ENCODE measurements around the gene KCNIP3. TPM values are rescaled to one million over a fixed set of nuclear protein-coding genes. Genes with fewer than 3 reads are reported as not detected.
"Not testable (repeated sequence)": the region's sequence is repeated elsewhere in the genome, so short reads cannot be mapped to it uniquely, and the experiment has no call there.

KCNIP3 gene
- total RNA-seq, 1 experiment from 2014 or later, result 5.5 TPM

GRCh38 chr2:95346738-95347671 is 49.9 kb downstream of the KCNIP3 start:
- DNase-seq (ENCODE audit: low read depth), result peak; percentile 41

DNA sequence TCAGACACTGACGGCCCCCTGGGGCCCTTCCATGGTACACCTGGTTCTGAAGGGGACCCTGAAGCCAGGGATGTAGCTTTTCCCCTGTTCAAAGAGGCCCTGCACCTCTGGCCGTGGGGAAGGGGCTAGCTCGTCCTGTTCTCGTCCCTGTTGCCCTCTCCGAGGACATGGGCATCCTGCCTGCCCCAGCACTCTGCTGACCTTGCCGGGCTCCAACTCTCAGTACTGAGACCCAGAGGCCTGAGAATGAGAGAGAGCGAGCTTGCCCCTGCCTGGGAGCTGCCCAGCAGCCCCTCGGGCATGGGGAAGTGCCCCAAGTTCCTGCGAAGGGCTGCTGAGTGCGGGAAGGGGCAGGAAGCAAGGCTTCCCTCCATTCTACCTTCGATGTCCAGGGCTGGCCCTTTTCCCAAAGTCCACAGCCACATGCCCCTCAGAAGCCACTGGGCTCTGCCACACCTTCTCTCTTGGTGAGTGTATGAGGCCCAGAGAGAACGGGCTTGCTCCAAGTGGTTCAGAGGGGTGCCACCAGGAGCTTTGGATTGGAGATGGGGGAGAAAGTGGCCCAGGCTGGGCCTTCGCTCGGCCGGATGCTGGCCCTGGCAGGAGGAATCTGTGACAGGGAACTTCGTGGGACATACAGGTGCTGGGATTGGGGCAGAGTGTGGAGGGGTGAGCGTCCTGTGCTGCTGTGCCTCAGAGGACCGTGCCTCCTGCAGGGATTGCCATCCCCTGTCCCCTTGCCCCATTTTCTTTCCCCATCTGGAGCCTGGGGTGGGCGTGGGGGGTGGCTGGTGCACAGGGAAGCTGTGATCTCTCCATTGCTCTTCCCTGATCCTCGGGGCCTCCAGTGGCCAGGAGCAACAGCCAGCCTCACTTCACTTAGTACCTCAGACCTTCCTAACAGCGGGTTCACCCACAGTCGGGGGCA is 50.8 kb downstream of the KCNIP3 start:
- no peak for DNase-seq (ENCODE audit: low read depth)

DNA sequence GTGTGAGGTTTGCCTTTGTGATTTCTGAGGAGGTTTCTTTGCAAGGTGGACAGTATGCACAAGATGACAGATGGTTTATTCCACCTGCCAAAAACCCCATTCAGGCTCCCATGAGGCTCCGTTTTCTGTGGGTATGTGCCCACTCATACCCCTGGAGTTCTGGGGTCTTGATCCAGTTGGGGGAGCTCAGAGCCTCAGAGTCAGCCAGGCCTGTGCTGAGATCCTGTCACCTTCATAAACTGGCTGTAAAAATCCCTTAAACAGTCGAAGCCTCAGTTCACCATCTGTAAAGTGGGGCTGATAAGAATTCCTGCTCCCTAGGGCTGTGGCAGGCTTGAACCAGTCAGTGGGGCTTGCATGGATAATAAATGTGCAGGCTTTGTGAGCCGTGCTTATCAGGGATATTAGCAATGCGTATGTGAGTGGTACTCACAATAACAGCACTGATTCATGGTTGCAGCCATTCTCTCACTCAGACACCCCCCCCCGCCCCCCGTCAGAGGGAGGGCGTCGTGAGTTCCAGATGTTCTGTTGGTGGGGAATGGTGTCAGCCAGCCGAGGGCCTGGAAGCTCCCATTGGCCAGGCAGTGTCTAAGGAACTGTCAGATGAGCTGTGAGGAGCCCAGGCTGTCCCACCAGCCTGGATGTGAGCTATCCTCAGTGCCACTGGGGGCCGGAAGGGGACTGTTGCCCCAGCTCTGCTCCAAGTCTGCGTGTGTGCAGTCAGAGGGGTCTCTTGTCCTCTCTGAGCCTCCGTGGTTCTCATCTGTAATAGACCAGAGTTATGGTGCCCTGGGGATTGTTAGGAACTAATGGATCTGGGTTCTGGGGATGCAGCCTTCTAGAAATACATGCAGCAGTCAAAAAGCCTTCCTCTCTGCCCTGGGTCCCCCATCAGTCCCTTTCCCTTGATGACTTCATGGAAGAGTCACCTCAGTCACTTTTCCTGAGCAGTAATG is 51.7 kb downstream of the KCNIP3 start:
- DNase-seq (ENCODE audit: low read depth), result peak; percentile 53

GRCh38 chr2:95349568-95350322 is 52.6 kb downstream of the KCNIP3 start:
- no peak for DNase-seq (ENCODE audit: low read depth)

GRCh38 chr2:95350368-95350767 is 53.2 kb downstream of the KCNIP3 start:
- DNase-seq (ENCODE audit: low read depth), result no peak

DNA sequence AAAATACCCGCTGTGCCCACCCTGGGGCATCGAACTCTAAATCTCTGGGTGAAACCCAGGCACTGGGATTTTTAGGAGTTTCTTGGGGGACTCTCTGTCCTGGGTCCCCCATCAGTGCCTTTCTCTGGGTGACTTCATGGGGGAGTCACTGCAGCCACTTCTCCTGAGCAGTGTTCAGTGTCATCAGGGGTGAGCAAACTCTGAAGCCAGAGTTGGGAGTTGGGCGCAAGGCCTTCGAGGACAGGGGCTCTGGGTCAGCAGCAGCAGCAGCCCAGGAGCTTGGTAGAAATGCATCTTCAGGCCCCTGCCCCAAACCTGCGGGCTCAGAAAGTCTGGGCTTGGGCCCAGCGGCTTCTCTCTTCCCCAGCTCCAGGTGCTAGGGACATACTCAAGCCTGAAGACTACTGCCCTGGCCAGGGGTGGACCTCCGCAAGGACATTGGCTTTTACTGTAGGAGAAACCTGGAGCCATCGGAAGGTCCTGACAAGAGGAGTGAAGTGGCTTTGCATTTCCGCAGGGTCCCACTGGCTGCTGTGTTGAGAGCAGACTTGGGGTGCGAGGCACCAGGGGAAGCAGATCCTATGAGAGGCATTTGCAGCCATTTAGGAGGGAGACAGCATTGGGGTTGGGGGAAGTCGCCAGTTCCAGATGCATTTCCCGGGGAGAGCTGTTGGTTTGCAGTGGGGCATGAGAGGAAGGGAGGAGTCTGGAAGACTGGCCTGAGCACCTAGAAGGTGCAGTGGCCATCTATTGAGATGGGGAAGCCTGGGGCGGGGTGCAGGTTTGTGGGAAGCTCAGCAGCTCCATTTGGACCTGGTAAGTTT is 53.8 kb downstream of the KCNIP3 start:
- DNase-seq (ENCODE audit: low read depth), result no peak

GRCh38 chr2:95351598-95351915 is 54.4 kb downstream of the KCNIP3 start:
- DNase-seq (ENCODE audit: low read depth), result no peak

DNA sequence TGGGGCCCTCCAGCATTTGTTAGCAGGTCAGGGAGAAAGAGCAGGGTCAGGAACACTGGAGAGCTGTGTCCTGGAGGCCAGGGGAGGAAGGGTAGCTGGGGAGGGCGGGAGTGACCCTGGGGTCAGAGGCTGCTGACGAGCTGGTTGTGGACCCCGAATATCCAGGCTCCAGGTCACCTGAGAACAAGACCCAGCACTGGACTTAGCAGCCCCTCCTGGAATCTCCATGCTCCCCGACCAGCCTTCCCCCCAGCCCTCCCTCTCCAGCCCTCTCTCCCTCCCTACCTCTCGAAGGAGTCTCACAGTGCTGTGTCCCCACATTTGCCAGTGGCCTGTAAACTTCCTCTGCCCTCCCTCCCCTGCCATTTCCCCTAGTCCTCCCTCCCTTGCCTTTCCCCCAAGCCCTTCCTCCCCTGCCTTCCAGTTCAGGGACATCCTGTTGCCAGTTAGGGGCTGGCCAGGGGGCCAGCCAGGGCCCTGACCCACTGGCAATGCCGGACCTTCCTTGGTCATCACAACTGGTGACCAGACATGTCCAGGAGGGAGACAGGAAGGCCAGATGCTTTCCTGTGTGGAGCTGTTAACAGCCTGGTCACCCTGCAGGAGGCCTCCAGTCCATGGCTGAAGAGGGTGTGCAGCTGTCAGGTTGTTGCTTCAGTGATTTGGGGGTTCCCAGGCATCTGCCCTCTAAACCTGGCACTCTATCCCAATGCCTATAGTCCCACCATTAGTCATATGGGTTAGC is 55.3 kb downstream of the KCNIP3 start:
- no peak for DNase-seq (ENCODE audit: low read depth)

DNA sequence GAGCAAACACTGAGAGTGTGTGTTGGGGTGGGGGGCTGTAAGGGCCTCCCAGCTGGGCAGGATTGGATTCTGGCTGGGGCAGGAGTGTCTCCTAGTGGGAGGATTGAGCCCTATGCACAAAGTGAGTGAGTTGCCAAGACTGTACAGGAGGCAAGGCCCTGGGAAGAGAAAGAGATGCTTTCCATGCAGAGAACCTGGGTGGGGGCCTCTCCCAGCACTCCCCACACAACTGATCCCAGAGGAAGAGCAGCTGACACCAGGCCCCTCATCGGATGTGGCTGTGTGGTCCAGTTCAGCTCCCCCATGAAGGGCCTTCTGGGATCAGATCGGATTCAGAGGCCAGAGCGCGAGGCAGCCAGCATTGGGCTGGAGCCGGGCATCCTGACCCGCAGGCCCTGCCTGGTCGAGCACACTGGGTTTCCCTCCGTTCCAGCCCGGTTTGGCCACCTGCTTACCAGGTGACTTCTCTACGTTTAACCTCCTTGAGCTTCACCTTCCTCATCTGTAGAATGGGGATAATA is 56.0 kb downstream of the KCNIP3 start:
- DNase-seq (ENCODE audit: low read depth), result no peak

- no peak for DNase-seq (ENCODE audit: low read depth)
These were observed 56.7 kb downstream of the KCNIP3 start for GRCh38 chr2:95353613-95354468.

GRCh38 chr2:95354469-95354901 is 57.3 kb downstream of the KCNIP3 start:
- DNase-seq (ENCODE audit: low read depth), result no peak

DNA sequence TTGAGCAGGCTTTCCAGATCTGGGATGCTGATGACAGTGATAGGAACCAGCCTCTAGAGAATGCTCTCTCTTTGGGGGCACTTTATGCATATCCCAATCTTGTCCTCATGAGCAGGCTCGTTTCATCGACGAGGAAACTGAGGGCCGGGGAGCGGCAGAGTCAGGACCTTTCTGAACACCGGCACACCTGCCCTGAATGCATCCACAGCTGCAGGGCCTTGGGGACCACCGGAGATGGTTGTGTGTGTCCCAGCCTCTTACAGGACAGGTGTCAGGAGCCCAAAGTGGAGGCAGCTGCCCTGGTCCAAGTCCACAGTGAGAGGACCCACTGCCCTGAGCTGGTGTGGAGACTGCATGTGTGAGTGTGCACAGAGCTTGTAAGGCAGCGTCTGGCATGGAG is 57.8 kb downstream of the KCNIP3 start:
- no peak for DNase-seq (ENCODE audit: low read depth)

DNA sequence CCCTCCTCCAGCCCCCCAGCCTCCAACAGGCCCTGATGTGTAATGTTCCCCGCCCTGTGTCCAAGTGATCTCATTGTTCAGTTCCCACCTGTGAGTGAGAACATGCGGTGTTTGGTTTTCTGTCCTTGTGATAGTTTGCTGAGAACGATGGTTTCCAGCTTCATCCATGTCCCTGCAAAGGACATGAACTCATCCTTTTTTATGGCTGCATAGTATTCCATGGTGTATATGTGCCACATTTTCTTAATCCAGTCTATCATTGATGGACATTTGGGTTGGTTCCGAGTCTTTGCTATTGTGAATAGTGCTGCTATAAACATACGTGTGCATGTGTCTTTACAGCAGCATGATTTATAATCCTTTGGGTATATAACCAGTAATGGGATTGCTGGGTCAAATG is 58.3 kb downstream of the KCNIP3 start:
- DNase-seq (ENCODE audit: low read depth), result not testable (repeated sequence)

GRCh38 chr2:95356821-95357700 is 59.9 kb downstream of the KCNIP3 start:
- DNase-seq (ENCODE audit: low read depth), result no peak

- no peak for DNase-seq (ENCODE audit: low read depth)
These were observed 60.7 kb downstream of the KCNIP3 start for GRCh38 chr2:95357717-95358280.

- DNase-seq (ENCODE audit: low read depth), result peak; percentile 73
These were observed 61.9 kb downstream of the KCNIP3 start for GRCh38 chr2:95359031-95359430.

All from Daoy (cell line).